T47D (cell line): ENCODE data around the gene NR1H2.

ENCODE experiments used
- DNase-seq, 2 experiments: peaks; one replicate each; pipeline versions ENCODE4 v3.0.0 to v3.0.0-alpha.2; 2011 to 2012; ENCODE audit warnings: low read depth in 1 of 2, low spot score in 1 of 2
- JUND ChIP-seq: IDR thresholded peaks from 2 replicates; pipeline ENCODE4 v1.6.1; 2012; ENCODE audit warnings: low read depth
- in situ Hi-C: cut with HindIII; loops from 2 replicates; pipeline ENCODE4 v1.10.0; 2016; ENCODE audit warnings: low sequenced_read_pairs, low pct_unique_long_range_greater_than_20kb

Gene NR1H2

GRCh38 chr19:50431343-50432220 lies 55.3 kb downstream of the NR1H2 start:
- in situ Hi-C loops = no loop called here
- no peak for TF ChIP-seq JUND

GRCh38 chr19:50432221-50433028 lies 56.2 kb downstream of the NR1H2 start, which contains the start of gene MYBPC2:
Gene MYBPC2, plus strand, starts transcription at chr19:50432892. Its CDS starts 62 bp downstream, at chr19:50432954.
- DNase-seq = no peak
- in situ Hi-C loops = no loop called here
- no peak for TF ChIP-seq JUND

More at GRCh38 chr19:50431343-50432220, 55.3 kb downstream of the NR1H2 start:
- DNase-seq = peak; percentile 65 to 74
